ENCODE data around the gene IL4R.

IL4R gene

DNA sequence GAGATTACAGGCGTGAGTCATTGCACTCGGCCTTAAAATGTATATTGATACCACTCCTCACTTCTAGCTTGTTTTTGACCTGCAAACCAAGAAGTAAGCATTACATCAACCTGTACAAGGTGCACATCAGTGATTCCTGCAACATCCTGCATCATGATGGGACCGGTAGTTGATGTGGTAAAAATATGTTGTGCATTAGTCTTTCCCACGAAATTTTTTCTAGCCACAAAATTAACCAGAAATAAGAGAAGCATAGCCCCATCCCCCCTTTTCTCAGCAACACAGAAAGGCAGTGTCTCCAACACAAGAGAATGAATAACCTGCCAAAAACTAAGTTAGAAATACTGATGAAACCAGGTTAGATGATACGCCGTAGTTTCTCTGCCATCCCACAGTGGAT is 24.1 kb upstream of the IL4R start:
- no peak overlapping the region for H2BK5ac ChIP-seq (ENCODE audit: low read depth, low read length, poor library complexity, severe bottlenecking)
- no peak overlapping the region for H3K18ac ChIP-seq (ENCODE audit: low read depth in 1 of 2, low read length in 2 of 2)
- no peaks in the 10 kb centered on the region for H3K9me3 ChIP-seq (ENCODE audit: control insufficient read depth, low read length)
- DNase-seq, result no peak
- H4K8ac ChIP-seq (ENCODE audit: low read length), result no peak overlapping the region
- H2AK5ac ChIP-seq (ENCODE audit: low read length, severe bottlenecking), result no peak overlapping the region
- H3K4me2 ChIP-seq (ENCODE audit: low read length, poor library complexity, severe bottlenecking), result no peak overlapping the region
- H2BK12ac ChIP-seq (ENCODE audit: low read length in 2 of 2), result no peak overlapping the region
- H3K23ac ChIP-seq (ENCODE audit: low read length in 2 of 2), result no peak overlapping the region
- no peak overlapping the region for H2BK120ac ChIP-seq (ENCODE audit: low read depth, low read length)
- H3K27me3 ChIP-seq (ENCODE audit: control insufficient read depth in 1 of 2, insufficient read depth in 1 of 2, low read length in 2 of 2), result no peaks in the 10 kb centered on the region
- no peak overlapping the region for H3K14ac ChIP-seq (ENCODE audit: low read length in 2 of 2)
- H3K4me1 ChIP-seq (ENCODE audit: control insufficient read depth, insufficient read depth, low read depth, low read length), result peaks cover 17% of the 10 kb centered on the region
- H3K4me3 ChIP-seq (ENCODE audit: insufficient read depth in 1 of 2, low read depth in 1 of 2, low read length in 2 of 2), result no peak overlapping the region
- H3K4ac ChIP-seq (ENCODE audit: low read depth in 1 of 2, low read length in 2 of 2), result no peak overlapping the region
- H2BK15ac ChIP-seq (ENCODE audit: low read depth, poor library complexity, severe bottlenecking), result no peak overlapping the region
- no peaks in the 10 kb centered on the region for H3K79me1 ChIP-seq (replicated peaks; ENCODE audit: low read length, poor library complexity, severe bottlenecking)
- H2AFZ ChIP-seq (ENCODE audit: low read depth, low read length), result no peak overlapping the region
- H3K27ac ChIP-seq (ENCODE audit: low read length, poor library complexity, severe bottlenecking), result no peak overlapping the region
- no peak overlapping the region for H4K91ac ChIP-seq (ENCODE audit: low read length)
- no peaks in the 10 kb centered on the region for H3K36me3 ChIP-seq (ENCODE audit: control insufficient read depth in 1 of 2, insufficient read depth in 2 of 2, low read depth in 1 of 2, low read length in 2 of 2)
- H3K9ac ChIP-seq (ENCODE audit: low read length), result no peak overlapping the region
- WGBS, result 95% methylated on average over 5 of the region's 6 CpGs

DNA sequence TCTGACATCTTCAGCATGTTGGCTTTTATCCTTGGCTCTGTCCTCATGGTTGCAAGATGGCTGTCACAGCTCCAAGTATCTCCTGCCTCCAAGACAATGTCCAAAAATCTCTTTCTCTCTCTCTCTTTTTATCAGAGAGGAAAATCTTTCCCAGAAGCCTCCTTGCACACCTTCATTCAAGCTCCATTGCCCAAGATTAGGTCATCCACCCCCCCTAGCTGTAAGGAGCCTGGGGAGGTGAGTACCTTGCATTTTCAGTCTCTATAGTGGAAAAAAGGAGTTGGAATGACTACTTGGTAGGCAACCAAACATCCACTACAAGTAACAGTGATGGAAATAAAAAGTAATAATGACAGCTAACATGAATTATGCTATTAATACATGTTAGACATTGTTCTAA is 23.2 kb upstream of the IL4R start:
- no peak overlapping the region for H4K91ac ChIP-seq (ENCODE audit: low read length)
- H3K4me1 ChIP-seq (ENCODE audit: control insufficient read depth, insufficient read depth, low read depth, low read length), result peaks cover 13% of the 10 kb centered on the region
- H3K79me1 ChIP-seq (replicated peaks; ENCODE audit: low read length, poor library complexity, severe bottlenecking), result no peaks in the 10 kb centered on the region
- no peak overlapping the region for H2BK12ac ChIP-seq (ENCODE audit: low read length in 2 of 2)
- H3K27me3 ChIP-seq (ENCODE audit: control insufficient read depth in 1 of 2, insufficient read depth in 1 of 2, low read length in 2 of 2), result no peaks in the 10 kb centered on the region
- no peak overlapping the region for H2AK5ac ChIP-seq (ENCODE audit: low read length, severe bottlenecking)
- H4K8ac ChIP-seq (ENCODE audit: low read length), result no peak overlapping the region
- no peak overlapping the region for H3K4me3 ChIP-seq (ENCODE audit: insufficient read depth in 1 of 2, low read depth in 1 of 2, low read length in 2 of 2)
- no peaks in the 10 kb centered on the region for H3K36me3 ChIP-seq (ENCODE audit: control insufficient read depth in 1 of 2, insufficient read depth in 2 of 2, low read depth in 1 of 2, low read length in 2 of 2)
- no peak overlapping the region for H3K23ac ChIP-seq (ENCODE audit: low read length in 2 of 2)
- H3K9me3 ChIP-seq (ENCODE audit: control insufficient read depth, low read length), result no peaks in the 10 kb centered on the region
- H3K9ac ChIP-seq (ENCODE audit: low read length), result no peak overlapping the region
- no peak overlapping the region for H3K27ac ChIP-seq (ENCODE audit: low read length, poor library complexity, severe bottlenecking)
- no peak overlapping the region for H3K4ac ChIP-seq (ENCODE audit: low read depth in 1 of 2, low read length in 2 of 2)
- DNase-seq, result no peak
- no peak overlapping the region for H3K4me2 ChIP-seq (ENCODE audit: low read length, poor library complexity, severe bottlenecking)
- no peak overlapping the region for H3K18ac ChIP-seq (ENCODE audit: low read depth in 1 of 2, low read length in 2 of 2)
- H2AFZ ChIP-seq (ENCODE audit: low read depth, low read length), result no peak overlapping the region
- H3K14ac ChIP-seq (ENCODE audit: low read length in 2 of 2), result no peak overlapping the region
- no peak overlapping the region for H2BK5ac ChIP-seq (ENCODE audit: low read depth, low read length, poor library complexity, severe bottlenecking)
- no peak overlapping the region for H2BK15ac ChIP-seq (ENCODE audit: low read depth, poor library complexity, severe bottlenecking)
- H2BK120ac ChIP-seq (ENCODE audit: low read depth, low read length), result no peak overlapping the region

DNA sequence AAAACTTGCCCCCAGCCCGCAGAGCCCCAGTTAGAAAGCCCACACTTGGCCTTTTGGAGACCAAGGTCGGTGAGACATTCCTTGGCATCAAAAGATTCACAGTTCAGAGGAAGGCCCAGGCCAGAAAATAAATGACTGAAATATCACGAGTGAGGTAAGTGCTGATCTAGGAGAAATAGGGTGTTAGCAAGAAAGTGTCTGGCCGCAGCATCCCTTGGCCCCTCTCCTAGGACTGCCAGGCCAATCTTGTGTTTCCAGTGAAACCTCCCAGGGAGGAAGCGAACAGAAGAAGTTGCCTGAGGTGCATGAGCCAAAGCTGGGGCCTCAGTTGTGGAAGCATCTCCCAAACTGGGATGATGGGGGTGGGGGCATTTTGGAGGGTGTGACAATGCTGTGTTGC is 22.7 kb upstream of the IL4R start:
- 94% methylated on average over 5 of the region's 5 CpGs for WGBS
- Histone ChIP-seq H3K18ac (ENCODE audit: low read depth in 1 of 2, low read length in 2 of 2) (no peak overlapping the region), H3K4me3 (ENCODE audit: insufficient read depth in 1 of 2, low read depth in 1 of 2, low read length in 2 of 2) (no peak overlapping the region), H4K91ac (ENCODE audit: low read length) (no peak overlapping the region), H3K27ac (ENCODE audit: low read length, poor library complexity, severe bottlenecking) (no peak overlapping the region), H3K4ac (ENCODE audit: low read depth in 1 of 2, low read length in 2 of 2) (no peak overlapping the region), H2AK5ac (ENCODE audit: low read length, severe bottlenecking) (peak overlapping the region; percentile 58), H3K14ac (ENCODE audit: low read length in 2 of 2) (no peak overlapping the region), H3K79me1 (replicated peaks; ENCODE audit: low read length, poor library complexity, severe bottlenecking) (no peaks in the 10 kb centered on the region), H2BK15ac (ENCODE audit: low read depth, poor library complexity, severe bottlenecking) (no peak overlapping the region), H2AFZ (ENCODE audit: low read depth, low read length) (no peak overlapping the region), H4K8ac (ENCODE audit: low read length) (peak overlapping the region; percentile 30), H3K9me3 (ENCODE audit: control insufficient read depth, low read length) (no peaks in the 10 kb centered on the region), H3K23ac (ENCODE audit: low read length in 2 of 2) (no peak overlapping the region), H3K4me1 (ENCODE audit: control insufficient read depth, insufficient read depth, low read depth, low read length) (peaks cover 9% of the 10 kb centered on the region), H3K36me3 (ENCODE audit: control insufficient read depth in 1 of 2, insufficient read depth in 2 of 2, low read depth in 1 of 2, low read length in 2 of 2) (no peaks in the 10 kb centered on the region), H2BK12ac (ENCODE audit: low read length in 2 of 2) (no peak overlapping the region), H3K9ac (ENCODE audit: low read length) (no peak overlapping the region), H2BK120ac (ENCODE audit: low read depth, low read length) (no peak overlapping the region), H3K27me3 (ENCODE audit: control insufficient read depth in 1 of 2, insufficient read depth in 1 of 2, low read length in 2 of 2) (no peaks in the 10 kb centered on the region), H2BK5ac (ENCODE audit: low read depth, low read length, poor library complexity, severe bottlenecking) (no peak overlapping the region), H3K4me2 (ENCODE audit: low read length, poor library complexity, severe bottlenecking) (no peak overlapping the region)
- DNase-seq, result no peak

DNA sequence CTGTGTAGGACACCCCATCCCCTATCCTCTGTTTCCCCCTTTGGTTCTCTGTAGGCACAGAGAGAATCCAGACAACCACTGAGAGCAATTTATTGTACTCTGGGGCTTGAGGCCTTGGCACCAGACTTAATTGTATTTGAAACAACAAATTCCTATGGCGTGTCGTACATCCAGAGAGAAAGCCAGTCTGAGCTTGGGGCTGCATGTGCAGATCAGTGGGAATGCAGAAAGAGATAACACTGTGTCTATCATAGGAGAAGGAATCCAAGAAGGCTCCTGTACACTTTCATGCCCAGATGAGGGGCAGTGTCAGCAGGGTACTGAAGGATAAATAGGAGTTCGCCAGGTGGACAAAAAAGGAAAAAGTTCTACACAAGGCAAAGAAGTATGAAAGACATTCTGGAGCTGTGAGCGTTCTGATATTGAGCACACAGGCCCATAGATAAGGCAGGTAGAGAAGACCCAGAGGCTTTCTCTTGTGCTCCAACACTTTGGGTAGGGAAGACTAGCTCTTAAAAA is 22.0 kb upstream of the IL4R start:
- Histone ChIP-seq H3K9me3 (ENCODE audit: control insufficient read depth, low read length) (no peaks in the 10 kb centered on the region), H3K14ac (ENCODE audit: low read length in 2 of 2) (no peak overlapping the region), H2BK5ac (ENCODE audit: low read depth, low read length, poor library complexity, severe bottlenecking) (no peak overlapping the region), H2BK15ac (ENCODE audit: low read depth, poor library complexity, severe bottlenecking) (no peak overlapping the region), H2AK5ac (ENCODE audit: low read length, severe bottlenecking) (peak overlapping the region; percentile 39), H2AFZ (ENCODE audit: low read depth, low read length) (no peak overlapping the region), H3K27ac (ENCODE audit: low read length, poor library complexity, severe bottlenecking) (no peak overlapping the region), H3K36me3 (ENCODE audit: control insufficient read depth in 1 of 2, insufficient read depth in 2 of 2, low read depth in 1 of 2, low read length in 2 of 2) (no peaks in the 10 kb centered on the region), H3K4me2 (ENCODE audit: low read length, poor library complexity, severe bottlenecking) (no peak overlapping the region), H3K18ac (ENCODE audit: low read depth in 1 of 2, low read length in 2 of 2) (no peak overlapping the region), H3K9ac (ENCODE audit: low read length) (no peak overlapping the region), H3K4me3 (ENCODE audit: insufficient read depth in 1 of 2, low read depth in 1 of 2, low read length in 2 of 2) (no peak overlapping the region), H3K4me1 (ENCODE audit: control insufficient read depth, insufficient read depth, low read depth, low read length) (peaks cover 6% of the 10 kb centered on the region), H4K8ac (ENCODE audit: low read length) (no peak overlapping the region), H2BK120ac (ENCODE audit: low read depth, low read length) (no peak overlapping the region), H3K4ac (ENCODE audit: low read depth in 1 of 2, low read length in 2 of 2) (no peak overlapping the region), H2BK12ac (ENCODE audit: low read length in 2 of 2) (no peak overlapping the region), H4K91ac (ENCODE audit: low read length) (no peak overlapping the region), H3K27me3 (ENCODE audit: control insufficient read depth in 1 of 2, insufficient read depth in 1 of 2, low read length in 2 of 2) (no peaks in the 10 kb centered on the region), H3K23ac (ENCODE audit: low read length in 2 of 2) (no peak overlapping the region), H3K79me1 (replicated peaks; ENCODE audit: low read length, poor library complexity, severe bottlenecking) (no peaks in the 10 kb centered on the region)
- no peak for DNase-seq
- 93% methylated on average over 4 of the region's 4 CpGs for WGBS
